Right atrium auricular region (tissue), 2 donors: ENCODE measurements around the gene EPAS1. TPM values are rescaled to one million over a fixed set of nuclear protein-coding genes. Genes with fewer than 3 reads are reported as not detected.

ENCODE experiments used
- DNase-seq: peaks from one replicate; pipeline ENCODE4 v3.0.0-alpha.2; 2019; ENCODE audit warnings: low spot score
- H3K27ac ChIP-seq, 2 donors: fragments of 200-600 bp; sonication (generic); 1 replicate in 1 of 2; 2 replicates in 1 of 2; pipeline ENCODE4 v1.5.1; 2016 to 2019
- H3K27me3 ChIP-seq, 2 donors: fragments of 200-600 bp; sonication (generic); one replicate each; pipeline versions ENCODE4 v1.5.1 to v1.6.0; 2017 to 2019
- H3K36me3 ChIP-seq: fragments of 200-600 bp; sonication (generic); one replicate; pipeline ENCODE4 v1.5.1; 2016
- H3K4me1 ChIP-seq, 2 donors: fragments of 200-600 bp; sonication (generic); one replicate each; pipeline versions ENCODE4 v1.5.1 to v1.6.0; 2017 to 2019
- H3K4me3 ChIP-seq, 2 donors: fragments of 200-600 bp; sonication (generic); 1 replicate in 1 of 2; 2 replicates in 1 of 2; pipeline ENCODE4 v1.5.1; 2017 to 2019; ENCODE audit warnings: mild to moderate bottlenecking in 1 of 2, moderate library complexity in 1 of 2
- H3K9me3 ChIP-seq, 2 donors: fragments of 200-600 bp; sonication (generic); one replicate each; pipeline ENCODE4 v1.5.1; 2019
- total RNA-seq, 2 donors: library from RNA; depleted of rRNA; stranded (reverse); fragments of >200 nt; gene quantifications; one replicate each; pipeline ENCODE4 v1.1.0, GENCODE V29; 2016
- TF ChIP-seq, protein P1 (sequence below), 2 donors: fragments of 200-600 bp; sonication (generic); IDR thresholded peaks; one replicate each; pipeline ENCODE4 v1.5.1; 2019; ENCODE audit warnings: antibody characterized with exemption in 2 of 2

Gene EPAS1
- total RNA-seq, 2 donors from 2014 or later: 257 to 311 TPM

DNA sequence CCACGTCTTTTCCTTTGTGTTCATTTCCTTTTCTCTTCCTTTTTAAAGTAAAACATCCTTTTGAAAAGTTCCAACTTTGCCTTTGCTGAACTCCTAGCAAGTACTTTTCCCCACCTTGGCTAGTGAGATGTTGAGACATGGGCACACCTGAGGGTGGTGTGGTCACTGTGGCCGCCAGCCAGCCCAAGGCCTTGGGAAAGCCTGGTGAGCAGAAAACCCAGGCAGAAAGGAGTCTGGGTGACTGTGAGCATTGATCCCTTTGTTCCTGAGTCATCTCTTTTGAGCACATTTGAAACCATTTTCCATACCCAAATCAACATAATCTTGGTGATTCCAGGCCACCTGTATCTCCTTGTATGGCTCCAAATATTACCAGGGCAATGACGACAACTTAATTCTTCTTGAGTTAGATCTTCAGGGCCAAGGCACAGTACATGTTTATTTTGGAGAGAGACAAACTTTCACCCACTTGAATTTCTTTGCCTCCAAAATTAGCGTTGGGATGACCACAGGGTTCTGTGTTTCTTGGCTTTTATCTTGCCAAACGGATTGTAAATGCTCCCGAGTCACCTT is 14.5 kb downstream of the EPAS1 start:
- Histone ChIP-seq H3K4me1 (peaks cover 0 to 96% of the 10 kb centered on the region in 2 donors), H3K27me3 (no peaks in the 10 kb centered on the region), H3K4me3 (no peak overlapping the region), H3K9me3 (no peaks in the 10 kb centered on the region), H3K36me3 (no peaks in the 10 kb centered on the region), H3K27ac (peak overlapping the region; percentile 75 to 94)
- TF ChIP-seq, protein P1, sequence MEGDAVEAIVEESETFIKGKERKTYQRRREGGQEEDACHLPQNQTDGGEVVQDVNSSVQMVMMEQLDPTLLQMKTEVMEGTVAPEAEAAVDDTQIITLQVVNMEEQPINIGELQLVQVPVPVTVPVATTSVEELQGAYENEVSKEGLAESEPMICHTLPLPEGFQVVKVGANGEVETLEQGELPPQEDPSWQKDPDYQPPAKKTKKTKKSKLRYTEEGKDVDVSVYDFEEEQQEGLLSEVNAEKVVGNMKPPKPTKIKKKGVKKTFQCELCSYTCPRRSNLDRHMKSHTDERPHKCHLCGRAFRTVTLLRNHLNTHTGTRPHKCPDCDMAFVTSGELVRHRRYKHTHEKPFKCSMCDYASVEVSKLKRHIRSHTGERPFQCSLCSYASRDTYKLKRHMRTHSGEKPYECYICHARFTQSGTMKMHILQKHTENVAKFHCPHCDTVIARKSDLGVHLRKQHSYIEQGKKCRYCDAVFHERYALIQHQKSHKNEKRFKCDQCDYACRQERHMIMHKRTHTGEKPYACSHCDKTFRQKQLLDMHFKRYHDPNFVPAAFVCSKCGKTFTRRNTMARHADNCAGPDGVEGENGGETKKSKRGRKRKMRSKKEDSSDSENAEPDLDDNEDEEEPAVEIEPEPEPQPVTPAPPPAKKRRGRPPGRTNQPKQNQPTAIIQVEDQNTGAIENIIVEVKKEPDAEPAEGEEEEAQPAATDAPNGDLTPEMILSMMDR (IDR thresholded peaks at IDR 0.05): no peak
- DNase-seq: no peak

DNA sequence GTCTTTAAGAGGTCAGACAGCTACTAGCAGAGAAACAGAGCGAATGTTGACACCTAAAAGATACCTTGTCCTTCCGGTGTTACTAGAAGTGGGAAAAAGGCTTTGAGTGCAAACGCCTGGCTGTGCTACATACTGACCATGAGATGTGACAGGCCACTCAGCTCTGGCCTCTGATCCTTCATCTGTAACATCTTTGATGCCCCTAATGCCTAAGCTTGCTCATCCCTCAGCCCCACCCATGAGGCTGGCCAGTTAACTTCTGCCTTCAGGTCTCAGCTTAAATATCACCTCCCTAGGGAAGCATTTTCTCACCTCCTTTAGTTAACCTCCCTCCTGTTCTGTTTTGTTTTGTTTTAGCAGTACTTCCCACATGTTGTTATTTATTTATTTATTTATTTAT is 15.9 kb downstream of the EPAS1 start:
- DNase-seq: peak; percentile 58
- Histone ChIP-seq H3K27me3 (no peaks in the 10 kb centered on the region), H3K36me3 (peaks cover 5% of the 10 kb centered on the region), H3K4me1 (peaks cover 0 to 96% of the 10 kb centered on the region in 2 donors), H3K27ac (peak overlapping the region; percentile 75 to 94), H3K9me3 (no peaks in the 10 kb centered on the region), H3K4me3 (no peak overlapping the region)
- TF ChIP-seq, protein P1 (IDR thresholded peaks at IDR 0.05): no peak

DNA sequence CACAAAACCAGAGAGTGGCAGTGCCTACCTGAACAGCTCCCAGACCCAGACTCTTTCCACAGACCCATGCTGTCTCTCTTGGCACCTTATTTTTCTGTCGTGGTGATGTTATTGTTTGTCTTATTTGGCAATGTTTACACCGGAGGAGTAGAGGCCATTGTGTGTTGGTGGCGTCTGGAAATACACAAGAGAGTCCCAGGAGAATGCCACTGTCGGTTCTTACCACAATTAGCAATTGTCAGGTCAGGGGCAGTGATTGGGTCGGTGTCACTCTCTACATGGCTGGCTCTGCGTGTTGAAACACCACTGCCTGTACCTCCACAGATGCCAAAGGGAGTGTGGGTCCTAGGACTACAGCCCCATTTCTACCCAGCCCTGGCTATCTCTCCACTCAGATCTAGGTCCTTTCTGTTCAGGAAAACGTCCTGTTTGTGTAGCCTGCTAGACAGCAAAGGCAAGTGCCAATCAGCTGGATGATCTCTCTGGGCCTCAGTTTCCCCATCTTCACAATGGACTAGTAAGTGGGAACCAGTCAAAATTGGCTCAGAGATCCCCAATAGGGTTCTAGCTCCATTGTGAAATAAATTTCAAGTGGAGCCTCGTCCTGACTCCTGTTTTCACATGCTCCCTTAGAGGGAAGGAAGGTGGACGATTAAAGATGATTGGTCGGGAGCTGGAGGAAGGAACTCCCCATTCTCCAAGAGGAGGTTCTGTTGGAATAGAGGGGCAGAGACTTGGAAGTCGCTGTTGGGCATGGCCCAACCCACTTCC is 17.0 kb downstream of the EPAS1 start:
- TF ChIP-seq, protein P1 (IDR thresholded peaks at IDR 0.05): no peak
- Histone ChIP-seq H3K27me3 (no peaks in the 10 kb centered on the region), H3K27ac (peak overlapping the region; percentile 75 to 94), H3K36me3 (peaks cover 5% of the 10 kb centered on the region), H3K4me3 (no peak overlapping the region), H3K9me3 (no peaks in the 10 kb centered on the region), H3K4me1 (peaks cover 0 to 97% of the 10 kb centered on the region in 2 donors)
- DNase-seq: no peak

DNA sequence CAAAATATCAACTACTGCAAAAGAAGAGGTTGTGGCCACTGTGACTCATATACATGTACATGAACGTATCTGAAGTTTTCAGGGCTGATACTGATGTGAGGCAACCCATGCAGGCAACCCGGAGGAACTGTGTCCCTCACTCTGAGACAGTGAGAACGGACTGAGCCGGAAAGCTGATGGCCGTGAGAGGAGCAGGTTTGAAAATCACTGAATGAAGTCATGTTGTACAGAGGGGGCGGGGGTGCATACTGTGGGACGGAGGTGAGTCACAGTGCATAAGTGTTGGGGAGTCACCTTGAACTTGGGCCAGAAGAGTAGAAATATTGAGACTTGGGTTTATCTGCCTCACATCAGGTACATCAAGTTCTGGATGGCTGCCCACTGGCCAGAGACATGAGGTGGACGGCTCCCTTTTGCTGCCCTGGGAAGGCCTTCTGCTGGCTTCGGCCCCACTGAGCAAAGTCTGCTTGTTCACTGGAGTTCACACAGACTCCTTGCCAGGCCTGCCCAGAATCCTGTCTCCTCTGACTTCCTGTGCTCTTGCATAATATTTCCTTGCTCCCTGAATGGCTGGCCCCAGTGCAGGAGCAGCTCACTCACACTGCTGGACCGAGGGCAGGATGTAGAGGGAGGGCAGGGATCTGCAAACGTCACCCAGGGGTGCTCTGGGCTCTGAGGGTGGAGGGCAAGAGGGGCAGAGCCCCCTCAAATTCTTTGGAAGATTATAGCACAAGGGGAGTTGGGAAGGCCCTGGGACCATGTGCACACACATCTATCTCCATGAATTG is 18.1 kb downstream of the EPAS1 start:
- peak; percentile 98 for DNase-seq
- Histone ChIP-seq H3K27me3 (no peaks in the 10 kb centered on the region), H3K36me3 (peaks cover 5% of the 10 kb centered on the region), H3K4me1 (peaks cover 0 to 97% of the 10 kb centered on the region in 2 donors), H3K27ac (peak overlapping the region; percentile 75 to 94), H3K9me3 (no peaks in the 10 kb centered on the region), H3K4me3 (no peak overlapping the region)
- TF ChIP-seq, protein P1 (IDR thresholded peaks at IDR 0.05): no peak

DNA sequence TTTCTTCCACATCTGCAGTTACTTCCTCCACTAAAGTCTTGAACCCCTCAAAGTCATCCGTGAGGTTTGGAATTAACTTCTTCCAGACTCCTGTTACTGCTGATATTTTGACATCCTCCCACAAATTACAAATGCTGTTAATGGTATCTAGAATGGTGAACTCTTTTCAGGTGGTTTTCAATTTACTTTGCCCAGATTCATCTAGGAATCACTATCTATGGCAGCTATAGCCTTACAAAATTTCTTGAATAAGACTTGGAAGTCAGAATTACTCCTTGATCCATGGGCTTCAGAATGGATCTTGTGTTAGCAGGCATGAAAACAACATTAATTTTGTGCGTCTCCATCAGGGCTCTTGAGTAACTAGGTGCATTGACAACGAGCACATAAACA is 19.9 kb downstream of the EPAS1 start:
- peak overlapping the region; percentile 37 to 94 for H3K27ac ChIP-seq

More for the DNA sequence above, 19.9 kb downstream of the EPAS1 start:
- TF ChIP-seq, protein P1 (IDR thresholded peaks at IDR 0.05): no peak
- Histone ChIP-seq H3K4me3 (no peak overlapping the region), H3K4me1 (peaks cover 0 to 97% of the 10 kb centered on the region in 2 donors), H3K9me3 (no peaks in the 10 kb centered on the region), H3K27me3 (no peaks in the 10 kb centered on the region), H3K36me3 (peaks cover 5% of the 10 kb centered on the region)
- no peak for DNase-seq
